ENCODE data around the gene ARHGAP44. TPM values are rescaled to one million over a fixed set of nuclear protein-coding genes. Genes with fewer than 3 reads are reported as not detected.
"Not testable (repeated sequence)": the region's sequence is repeated elsewhere in the genome, so short reads cannot be mapped to it uniquely, and the experiment has no call there.

ARHGAP44 gene
- total RNA-seq, 4 donors from 2014 or later, result 1.4 to 6.2 (median 2.1) TPM

GRCh38 chr17:12866244-12866643 is 76.9 kb downstream of the ARHGAP44 start:
- no peak overlapping the region for H3K4me3 ChIP-seq
- no peak for DNase-seq
- no peak overlapping the region for H3K27ac ChIP-seq
- intact Hi-C loops (cut with DNase I; ENCODE audit: low total_unique reads) (no loop called here), in situ Hi-C loops (cut with MboI; ENCODE audit: low sequenced_read_pairs in 4 of 4) (no loop called here)
- H3K36me3 ChIP-seq, result no peaks in the 10 kb centered on the region
- no peaks in the 10 kb centered on the region for H3K27me3 ChIP-seq
- no peaks in the 10 kb centered on the region for H3K9me3 ChIP-seq
- TF ChIP-seq CTCF (IDR thresholded peaks at IDR 0.05 in 4 of 5, conservative IDR thresholded peaks at IDR 0.05 in 1 of 5), result no peak
- TF ChIP-seq POLR2A (IDR thresholded peaks at IDR 0.05), result no peak
- no peak for ATAC-seq
- no peaks in the 10 kb centered on the region for H3K4me1 ChIP-seq

- Histone ChIP-seq H3K4me3 (no peak overlapping the region), H3K9me3 (no peaks in the 10 kb centered on the region), H3K27ac (no peak overlapping the region), H3K36me3 (no peaks in the 10 kb centered on the region), H3K27me3 (no peaks in the 10 kb centered on the region), H3K4me1 (no peaks in the 10 kb centered on the region)
- in situ Hi-C loops (cut with MboI; ENCODE audit: low sequenced_read_pairs in 4 of 4), result no loop called here
- TF ChIP-seq POLR2A (IDR thresholded peaks at IDR 0.05) (no peak), CTCF (IDR thresholded peaks at IDR 0.05 in 4 of 5, conservative IDR thresholded peaks at IDR 0.05 in 1 of 5) (no peak)
- intact Hi-C loops (cut with DNase I; ENCODE audit: low total_unique reads), result no loop called here
- ATAC-seq, result no peak
- no peak for DNase-seq
Measured at GRCh38 chr17:12867726-12868125, 78.4 kb downstream of the ARHGAP44 start.

- H3K27ac ChIP-seq; H3K36me3 ChIP-seq; H3K27me3 ChIP-seq; H3K9me3 ChIP-seq; DNase-seq; intact Hi-C loops (cut with DNase I; ENCODE audit: low total_unique reads); ATAC-seq; H3K4me3 ChIP-seq; H3K4me1 ChIP-seq: not testable (repeated sequence)
- in situ Hi-C loops (cut with MboI; ENCODE audit: low sequenced_read_pairs in 4 of 4), result loop anchor here in 1 of 4 donors (10.0 kb wide), 1 partner anchor 59 kb away; no protein-coding TSS in a partner anchor
Measured at GRCh38 chr17:12873415-12874125, 84.3 kb downstream of the ARHGAP44 start.

GRCh38 chr17:12877953-12878669 is 88.8 kb downstream of the ARHGAP44 start:
- Histone ChIP-seq H3K36me3 (no peaks in the 10 kb centered on the region), H3K9me3 (no peaks in the 10 kb centered on the region), H3K27me3 (no peaks in the 10 kb centered on the region), H3K4me3 (no peak overlapping the region), H3K4me1 (no peaks in the 10 kb centered on the region), H3K27ac (no peak overlapping the region)
- ATAC-seq (no peak), DNase-seq (no peak)
- TF ChIP-seq POLR2A (IDR thresholded peaks at IDR 0.05), result no peak
- TF ChIP-seq CTCF (IDR thresholded peaks at IDR 0.05 in 4 of 5, conservative IDR thresholded peaks at IDR 0.05 in 1 of 5), result no peak
- in situ Hi-C loops (cut with MboI; ENCODE audit: low sequenced_read_pairs in 4 of 4) (loop anchor here in 1 of 4 donors (10.0 kb wide), 1 partner anchor 63 kb away; no protein-coding TSS in a partner anchor), intact Hi-C loops (cut with DNase I; ENCODE audit: low total_unique reads) (no loop called here)

GRCh38 chr17:12879096-12879495 is 89.8 kb downstream of the ARHGAP44 start:
- H3K36me3 ChIP-seq; H3K9me3 ChIP-seq; H3K4me1 ChIP-seq; ATAC-seq; H3K27me3 ChIP-seq; intact Hi-C loops (cut with DNase I; ENCODE audit: low total_unique reads); DNase-seq; H3K4me3 ChIP-seq; H3K27ac ChIP-seq: not testable (repeated sequence)
- in situ Hi-C loops (cut with MboI; ENCODE audit: low sequenced_read_pairs in 4 of 4), result loop anchor here in 1 of 4 donors (10.0 kb wide), 1 partner anchor 64 kb away; no protein-coding TSS in a partner anchor

All from gastrocnemius medialis (tissue), 4 donors.